Daoy (cell line): ENCODE data around the gene ZNF189. TPM values are rescaled to one million over a fixed set of nuclear protein-coding genes. Genes with fewer than 3 reads are reported as not detected.

Source experiments
- DNase-seq: peaks from one replicate; pipeline ENCODE4 v3.0.0-alpha.2; 2015; ENCODE audit warnings: low read depth
- total RNA-seq: library from RNA; depleted of rRNA; stranded (reverse); fragments of >200 nt; shearing (Covaris generic); gene quantifications from 2 replicates; pipeline ENCODE4 v1.2.3, GENCODE V29; 2014

Gene ZNF189
- total RNA-seq, 1 experiment from 2014 or later, result 11.7 TPM

DNA sequence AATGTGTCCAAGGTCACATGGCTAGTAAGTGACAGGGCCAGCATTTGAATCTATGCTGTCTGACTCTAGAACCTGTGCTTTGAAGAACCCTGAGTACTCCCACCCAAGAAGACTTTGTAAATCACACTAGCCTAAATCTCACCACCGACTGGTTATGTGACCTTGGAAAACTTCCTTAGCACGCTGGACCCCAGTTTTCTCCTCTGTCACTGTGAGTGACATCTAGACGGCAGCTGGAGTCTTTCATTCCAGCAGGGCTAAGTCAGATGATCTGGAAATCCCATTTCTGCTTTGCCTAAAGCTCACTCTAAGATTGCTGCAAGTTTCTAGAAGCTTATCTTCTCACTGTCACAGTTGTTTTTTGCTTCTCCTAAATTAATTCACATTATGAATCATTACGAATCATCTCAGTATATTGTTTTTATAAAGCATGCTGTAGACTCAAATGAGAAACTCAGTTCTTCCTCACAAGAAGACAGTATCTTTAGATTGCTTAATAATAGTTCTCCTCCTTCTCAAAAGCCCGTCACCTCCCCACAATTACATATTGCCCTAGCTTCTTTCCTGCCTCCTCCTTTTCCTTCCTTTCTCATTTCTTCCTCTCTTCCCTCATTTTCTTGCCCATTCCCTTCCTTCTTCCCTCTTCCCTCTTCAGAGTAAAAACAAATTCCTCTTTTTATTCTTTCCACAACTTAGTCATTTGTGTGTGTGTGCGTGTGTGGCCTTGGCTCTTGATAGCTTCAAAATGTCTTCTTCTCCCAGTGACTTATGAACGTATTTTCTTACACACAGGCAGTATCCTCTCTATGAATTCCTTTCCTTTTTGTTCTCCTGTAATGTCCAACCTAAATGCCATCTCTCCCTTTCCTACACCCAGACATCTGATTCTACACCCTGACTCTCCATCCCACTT lies 20.1 kb downstream of the ZNF189 start:
- DNase-seq, result no peak

DNA sequence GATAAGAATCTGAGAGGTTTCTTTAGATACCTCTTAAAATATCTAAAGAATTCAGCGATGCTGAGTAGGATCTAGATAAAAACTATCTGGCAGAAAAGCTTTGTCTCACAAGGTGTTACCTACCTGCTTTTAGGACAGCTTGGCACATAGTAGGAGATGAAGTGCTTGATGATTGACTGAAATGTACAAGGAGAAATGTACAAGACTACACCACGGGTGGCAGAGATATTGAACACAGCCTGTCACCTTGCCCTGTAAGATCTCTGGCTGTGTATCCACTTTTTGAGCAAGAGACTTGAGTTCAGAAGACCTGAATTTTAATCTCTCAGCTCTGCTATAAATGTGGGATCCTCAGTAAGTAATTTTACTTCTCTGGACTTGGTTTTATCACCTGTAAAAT lies 21.2 kb downstream of the ZNF189 start:
- no peak for DNase-seq

DNA sequence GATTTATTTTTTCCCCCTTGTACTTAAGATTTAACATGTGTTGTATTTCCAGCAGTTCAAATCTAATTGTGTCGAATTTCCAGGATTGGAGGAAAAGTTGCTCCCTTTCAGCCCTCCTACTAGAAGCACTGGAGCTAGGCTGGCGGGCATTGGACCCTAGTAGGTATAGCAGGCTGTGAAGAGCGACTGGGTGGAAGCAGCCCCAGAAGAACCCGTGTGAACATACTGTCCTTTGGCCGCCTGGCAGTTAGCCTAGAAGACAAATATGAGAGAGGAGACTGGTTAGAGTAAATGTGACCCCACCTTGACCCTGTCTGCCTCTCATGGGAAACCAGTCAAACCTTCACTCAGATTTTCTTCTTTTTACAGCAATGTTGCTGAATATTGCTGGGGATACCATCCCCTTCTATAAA lies 23.0 kb downstream of the ZNF189 start:
- no peak for DNase-seq

DNA sequence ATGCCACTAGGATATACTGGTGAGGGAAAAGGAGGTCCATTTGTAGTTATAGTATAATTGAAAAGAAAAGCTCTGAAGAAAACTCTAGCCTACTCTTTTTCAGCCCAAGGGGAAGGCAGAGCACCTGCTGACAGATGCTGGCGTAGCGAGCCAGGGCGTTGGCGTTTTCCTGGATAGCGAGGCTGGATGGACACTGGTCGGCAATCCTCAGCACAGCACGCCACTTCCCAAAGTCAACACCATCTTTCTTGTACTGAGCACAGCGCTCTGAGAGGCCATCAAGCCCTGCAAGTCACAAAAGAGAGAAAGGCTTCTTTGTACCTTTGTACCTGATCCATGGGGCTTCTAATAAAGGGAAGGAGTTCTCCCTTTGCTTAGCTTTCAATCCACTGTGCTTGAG lies 28.7 kb downstream of the ZNF189 start:
- DNase-seq, result no peak

DNA sequence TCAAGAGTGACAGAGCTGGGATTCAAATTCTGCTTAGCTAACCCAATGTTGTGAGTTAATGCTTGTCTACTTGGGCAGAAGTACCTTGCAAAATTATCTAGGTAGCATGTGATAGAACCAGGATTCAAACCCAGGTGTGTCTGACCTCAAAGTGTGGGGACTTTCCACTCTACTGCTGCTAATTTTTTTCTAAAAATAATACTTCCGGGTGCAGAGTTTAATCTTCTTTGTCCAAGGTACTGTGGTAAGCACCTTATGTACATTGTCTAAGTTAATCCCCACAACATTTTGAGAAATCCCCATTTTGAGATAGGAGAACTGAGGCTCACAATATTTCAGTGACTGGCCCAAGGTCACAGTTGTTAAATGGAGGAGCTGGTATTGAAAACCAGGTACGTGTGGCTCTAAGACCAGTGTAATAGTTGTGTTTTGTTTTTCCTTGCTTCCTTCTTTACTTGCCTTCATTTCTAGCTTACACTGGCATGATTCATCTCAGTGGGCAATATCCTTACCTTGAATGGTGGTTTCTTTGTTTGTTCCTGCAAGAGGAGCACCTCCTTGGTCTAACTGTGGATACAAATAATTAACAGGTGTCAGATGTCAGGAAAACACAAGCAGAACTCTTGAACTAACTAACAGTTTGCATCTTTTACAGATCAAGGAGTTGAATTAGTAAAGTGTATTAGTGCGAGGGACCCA lies 29.5 kb downstream of the ZNF189 start:
- no peak for DNase-seq

DNA sequence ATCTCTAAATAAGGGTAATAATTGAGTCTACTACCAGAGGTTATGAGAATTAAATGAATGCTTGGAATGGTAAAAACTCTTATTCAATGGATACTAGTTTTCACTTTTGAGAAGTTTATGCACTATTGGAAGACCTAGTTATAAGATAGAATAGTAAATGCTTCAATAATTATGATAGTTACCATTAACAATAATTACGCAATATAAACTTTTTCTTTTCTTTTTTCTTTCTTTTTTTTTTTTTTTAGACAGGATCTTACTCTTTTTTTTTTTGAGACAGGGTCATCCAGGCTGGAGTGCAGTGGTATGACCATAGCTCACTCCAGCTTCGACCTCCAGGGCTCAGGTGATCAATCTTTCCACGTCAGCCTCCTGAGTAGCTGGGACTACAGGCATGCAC lies 30.3 kb downstream of the ZNF189 start:
- no peak for DNase-seq

DNA sequence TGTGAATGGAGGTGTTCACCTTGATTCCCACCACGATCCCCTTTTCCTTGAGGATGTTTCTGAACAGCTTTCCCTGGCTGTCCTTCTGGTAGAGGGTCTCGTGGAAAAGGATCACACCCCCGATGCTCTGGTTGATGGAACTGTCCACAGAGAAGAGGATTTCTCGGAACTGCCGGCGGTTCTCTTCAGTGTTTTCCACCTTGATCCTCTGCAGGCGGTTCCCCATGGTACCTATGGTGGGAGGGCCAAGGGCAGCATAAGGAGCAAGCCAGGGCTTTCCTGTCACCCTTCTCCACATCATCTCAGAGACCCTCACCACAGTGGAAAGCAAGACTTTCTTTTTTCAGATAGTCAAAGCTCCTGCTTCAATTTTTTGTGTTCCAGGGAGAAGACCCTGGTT lies 31.1 kb downstream of the ZNF189 start:
- no peak for DNase-seq

DNA sequence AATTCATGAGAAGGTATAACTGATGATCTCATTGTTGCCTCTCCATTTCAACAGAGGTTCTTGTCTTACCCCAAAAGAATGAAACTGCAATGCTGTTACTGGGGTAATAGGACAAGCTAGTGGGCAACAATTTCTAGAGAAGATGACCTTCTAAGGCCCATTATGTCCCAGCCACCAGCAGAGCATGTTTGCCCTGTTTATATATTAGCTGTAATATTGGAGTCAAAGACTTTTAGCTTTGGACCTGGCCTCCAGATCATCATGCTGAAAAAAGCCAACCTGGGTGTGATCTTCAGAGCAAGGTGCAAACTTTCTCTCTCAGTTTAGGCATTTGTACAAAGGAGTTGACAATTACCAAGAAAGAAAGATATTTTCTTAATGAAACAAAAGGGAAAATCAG lies 33.5 kb downstream of the ZNF189 start:
- no peak for DNase-seq

DNA sequence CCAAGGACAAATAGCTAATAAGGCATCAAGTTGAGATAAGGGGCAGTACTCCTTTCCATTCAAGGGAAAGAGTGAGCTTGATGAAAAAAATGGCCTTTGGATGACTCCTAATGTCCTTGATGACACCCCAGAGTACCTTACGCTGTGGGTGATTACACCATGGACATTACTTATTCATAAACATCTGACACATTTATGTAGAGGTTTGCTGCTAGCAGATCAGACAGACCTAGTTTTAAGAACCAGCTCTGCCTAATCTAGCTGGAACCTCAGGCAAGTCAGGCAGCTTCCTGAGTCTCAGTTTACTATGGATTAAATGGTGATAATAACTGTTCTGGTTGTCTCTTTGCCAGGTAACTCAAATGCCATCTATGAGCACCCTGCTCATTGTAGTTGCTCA lies 34.1 kb downstream of the ZNF189 start:
- no peak for DNase-seq

DNA sequence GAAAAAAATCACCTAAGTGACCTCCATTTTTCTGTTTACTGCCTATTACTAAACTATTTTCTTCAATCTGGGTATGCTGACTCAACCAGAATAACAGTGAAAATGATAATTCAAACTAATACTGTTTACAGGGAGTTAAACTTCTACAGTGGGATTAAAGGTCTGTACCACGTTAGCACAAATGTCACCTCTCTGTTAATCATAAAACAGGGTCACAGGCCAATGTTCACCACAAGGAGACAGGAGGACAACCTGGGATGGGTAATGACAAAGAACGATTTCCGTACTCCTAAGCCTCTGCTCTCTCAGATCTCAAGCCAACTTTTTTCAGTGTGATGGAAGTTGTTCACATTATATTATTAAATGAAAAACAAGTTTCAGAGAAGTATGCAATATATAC lies 34.6 kb downstream of the ZNF189 start:
- DNase-seq, result no peak

DNA sequence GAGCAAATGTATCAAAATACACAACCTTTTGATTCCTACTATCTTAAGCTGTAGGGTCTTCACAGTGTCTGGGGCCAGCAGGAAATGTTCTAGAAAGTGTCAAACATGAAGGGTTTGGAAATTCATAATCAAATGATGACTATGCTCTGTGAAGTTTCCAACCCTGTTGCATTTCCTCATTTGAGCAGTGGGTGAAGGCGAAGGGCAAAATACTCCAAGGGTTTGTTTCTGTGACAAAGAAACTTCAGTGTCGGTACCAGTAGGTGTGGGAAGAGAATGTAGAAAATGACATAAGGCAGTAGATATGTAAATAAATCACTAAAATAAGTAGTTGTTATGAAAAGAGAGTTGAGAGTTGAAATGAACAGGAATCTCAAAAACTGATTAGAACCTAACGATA lies 36.3 kb downstream of the ZNF189 start:
- DNase-seq, result no peak

DNA sequence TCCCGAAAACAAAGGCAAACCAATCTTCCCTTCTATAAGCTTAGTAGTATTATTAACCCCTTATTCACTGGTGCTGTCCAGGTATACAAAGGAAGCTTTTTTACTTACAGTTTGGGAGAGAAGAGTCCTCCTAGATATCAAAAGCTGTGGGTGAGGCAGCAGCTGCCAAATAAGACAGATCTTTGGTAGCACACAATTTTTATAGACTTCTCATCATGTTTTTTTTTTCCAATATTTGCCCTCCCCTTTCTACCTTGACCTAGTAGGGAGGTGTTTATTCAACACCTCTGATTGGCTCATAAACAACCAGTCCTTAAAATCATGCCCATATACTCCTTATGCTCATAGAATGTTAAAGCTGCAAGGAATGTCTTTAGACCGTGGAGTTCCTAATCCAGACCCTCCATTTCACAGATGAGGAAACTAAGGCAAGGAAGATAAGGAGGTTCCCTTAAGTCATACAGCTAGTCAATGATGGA lies 37.0 kb downstream of the ZNF189 start, which contains the start of gene ALDOB:
TSS of gene ALDOB (minus strand) at position 174 of the 479 bp plus-strand sequence. CDS start 4,887 bp downstream, outside the sequence.
- DNase-seq, result no peak

DNA sequence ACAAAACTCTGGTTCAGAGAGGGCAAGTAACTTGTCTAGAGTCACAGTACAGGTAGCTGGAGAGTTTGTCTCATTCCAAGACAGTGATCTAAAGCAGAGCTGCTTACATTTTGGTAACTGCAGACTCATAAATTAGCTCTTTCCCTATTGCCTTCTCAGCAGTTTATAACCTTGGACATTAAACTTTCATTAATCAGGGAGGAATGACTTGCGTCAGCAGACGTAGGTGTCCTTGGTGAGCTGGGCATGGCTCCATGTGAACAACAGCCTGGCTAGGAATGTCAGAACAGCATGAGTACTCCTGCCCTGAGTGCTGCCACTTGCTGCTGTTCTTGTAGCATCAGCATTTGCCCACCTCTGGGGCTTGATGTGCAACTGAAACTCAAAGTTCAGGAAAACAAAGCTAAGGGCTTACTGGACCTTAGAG lies 39.2 kb downstream of the ZNF189 start:
- no peak for DNase-seq

DNA sequence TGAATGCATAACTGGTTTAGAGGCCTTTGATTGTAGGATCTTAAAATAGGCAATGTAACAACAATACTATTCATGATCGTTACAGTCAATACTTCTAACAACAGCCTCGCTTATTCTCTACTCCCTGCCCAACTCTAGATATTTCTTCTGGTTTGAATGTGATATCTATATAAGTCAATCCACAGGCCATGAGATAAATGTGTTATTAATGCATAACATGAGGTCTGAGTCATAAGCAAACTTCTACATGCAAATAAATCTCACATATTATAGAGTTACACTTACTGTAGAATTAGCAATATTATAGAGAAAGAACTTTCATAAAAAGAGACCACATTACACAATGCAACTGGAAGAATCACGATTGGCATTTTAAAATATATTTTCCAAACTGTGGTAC lies 39.9 kb downstream of the ZNF189 start:
- no peak for DNase-seq

DNA sequence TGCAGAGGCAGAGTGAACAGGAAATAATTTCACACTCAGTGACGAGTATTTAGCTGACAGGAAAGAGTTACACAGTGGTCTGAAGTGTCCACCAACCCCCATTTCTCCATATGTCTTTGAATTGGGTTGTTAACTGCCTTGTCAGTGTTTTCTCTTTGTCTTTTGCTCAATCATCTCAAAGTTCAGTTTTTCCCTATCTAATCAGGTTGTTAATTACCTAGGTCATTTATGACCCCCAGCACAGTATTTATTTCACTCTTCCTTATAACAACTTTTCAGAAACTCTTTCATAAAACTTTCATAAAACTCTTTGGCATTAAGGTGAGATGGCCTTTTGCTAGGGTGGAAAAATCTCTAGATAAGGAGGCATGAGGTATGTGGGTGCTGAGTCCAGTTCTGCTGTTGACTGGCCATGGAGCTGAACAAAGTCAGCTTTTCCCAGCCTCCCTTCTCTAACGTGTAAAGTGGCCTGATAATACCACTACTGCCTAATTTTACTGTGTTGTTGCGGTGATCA lies 42.1 kb downstream of the ZNF189 start:
- DNase-seq, result no peak

DNA sequence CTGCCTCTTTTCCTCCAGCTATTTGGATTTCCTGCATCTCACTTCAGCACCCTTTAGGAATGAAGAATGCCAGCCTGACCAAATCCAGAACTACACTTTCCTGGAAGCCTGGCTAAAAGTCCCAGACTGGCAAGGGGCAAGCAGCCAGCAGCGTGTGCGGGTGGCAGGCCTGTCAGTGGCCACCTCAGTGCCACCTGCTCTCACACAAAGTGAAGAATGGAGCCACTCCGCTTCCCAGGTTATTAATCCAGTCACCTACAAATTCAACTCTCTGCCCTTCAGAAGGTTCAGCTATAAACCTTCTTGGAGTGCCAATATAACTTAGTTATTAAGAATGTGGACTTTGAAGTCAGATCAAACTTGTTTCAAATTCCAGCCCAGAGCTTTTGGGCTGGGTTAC lies 43.7 kb downstream of the ZNF189 start:
- no peak for DNase-seq

DNA sequence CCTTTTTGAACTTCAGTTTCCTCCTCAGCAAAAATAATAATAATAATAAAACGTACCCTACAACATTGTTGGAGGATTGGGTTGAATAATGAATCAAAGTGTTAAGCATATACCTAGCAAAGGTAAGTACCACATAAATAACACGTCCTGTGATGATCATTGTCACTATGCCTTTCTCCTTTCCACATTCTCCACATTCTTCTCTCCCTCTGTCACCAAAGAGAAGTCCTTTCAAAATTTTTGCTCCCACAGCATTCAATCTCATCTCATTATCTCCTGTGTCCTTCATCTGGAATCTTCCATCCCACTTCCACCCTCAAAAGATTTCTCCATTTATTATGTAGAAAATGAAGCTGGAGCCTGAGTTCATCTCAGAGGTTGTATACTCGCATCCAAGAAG lies 44.1 kb downstream of the ZNF189 start:
- DNase-seq, result no peak

DNA sequence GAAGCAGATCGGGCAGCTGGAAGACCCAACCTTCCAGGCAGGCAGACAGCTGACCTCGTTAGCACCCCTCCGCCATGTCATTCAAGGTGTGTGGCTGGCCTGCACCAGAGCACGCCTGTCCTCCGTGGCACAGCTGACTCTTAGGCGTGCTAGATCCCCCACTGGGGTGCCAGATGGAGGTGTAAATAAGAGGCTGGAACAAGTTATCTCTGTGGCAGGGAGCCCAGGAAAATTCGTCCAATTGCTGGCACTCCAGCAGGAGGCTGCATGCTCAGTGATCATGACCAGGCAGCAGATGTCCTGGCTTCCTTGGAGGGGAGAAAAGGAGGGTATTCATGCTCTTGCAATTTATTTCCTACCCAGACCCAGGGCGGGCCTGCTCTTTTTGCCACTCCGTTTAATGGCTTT lies 44.7 kb downstream of the ZNF189 start:
- no peak for DNase-seq

DNA sequence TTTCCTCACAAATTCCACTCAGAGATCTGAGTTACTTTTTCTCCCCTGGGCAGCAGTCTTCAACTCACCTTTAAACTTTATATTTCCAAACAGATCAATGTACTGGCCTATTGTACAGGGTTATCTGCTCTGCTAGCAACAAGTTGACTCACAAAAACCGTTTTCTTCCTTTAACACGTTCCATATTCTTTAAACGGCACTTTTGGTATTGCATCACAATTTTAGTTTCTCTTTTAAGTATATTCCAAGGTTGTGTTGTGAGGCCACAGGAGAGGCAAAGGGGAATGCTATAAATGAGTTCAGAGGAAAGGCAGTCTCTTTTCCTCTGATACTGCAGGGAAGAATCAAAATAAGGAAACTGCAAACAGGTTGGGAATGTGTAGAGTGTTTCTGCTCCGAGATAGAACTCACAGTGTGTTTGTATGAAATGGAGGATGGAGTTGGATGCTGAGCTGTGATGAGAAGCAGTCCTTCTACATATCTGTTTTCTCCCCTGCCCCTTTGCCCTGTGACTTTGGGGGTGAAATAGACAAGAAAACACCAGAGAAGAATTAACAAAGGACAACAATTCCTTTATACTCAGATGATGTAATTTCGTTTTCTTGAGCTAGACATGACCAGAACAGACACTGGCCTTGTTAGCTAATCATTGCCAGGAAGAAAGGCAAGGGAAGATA lies 46.8 kb downstream of the ZNF189 start:
- DNase-seq, result no peak

DNA sequence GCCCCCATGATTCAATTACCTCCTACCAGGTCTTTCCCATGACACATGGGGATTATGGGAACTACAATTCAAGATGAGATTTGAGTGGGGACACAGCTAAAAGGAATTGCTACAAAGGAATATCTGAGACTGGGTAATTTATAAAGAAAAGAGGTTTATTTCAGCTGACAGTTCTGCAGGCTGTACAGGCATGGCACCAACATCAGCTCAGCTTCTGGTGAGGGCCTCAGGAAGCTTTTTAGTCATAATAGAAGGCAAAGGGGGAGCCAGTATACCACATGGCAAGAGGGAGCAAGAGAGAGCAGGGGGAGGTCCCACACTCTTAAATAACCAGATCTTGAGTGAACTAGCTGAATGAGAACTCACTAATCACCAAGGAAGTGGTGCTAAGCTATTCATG lies 48.1 kb downstream of the ZNF189 start:
- DNase-seq, result no peak

DNA sequence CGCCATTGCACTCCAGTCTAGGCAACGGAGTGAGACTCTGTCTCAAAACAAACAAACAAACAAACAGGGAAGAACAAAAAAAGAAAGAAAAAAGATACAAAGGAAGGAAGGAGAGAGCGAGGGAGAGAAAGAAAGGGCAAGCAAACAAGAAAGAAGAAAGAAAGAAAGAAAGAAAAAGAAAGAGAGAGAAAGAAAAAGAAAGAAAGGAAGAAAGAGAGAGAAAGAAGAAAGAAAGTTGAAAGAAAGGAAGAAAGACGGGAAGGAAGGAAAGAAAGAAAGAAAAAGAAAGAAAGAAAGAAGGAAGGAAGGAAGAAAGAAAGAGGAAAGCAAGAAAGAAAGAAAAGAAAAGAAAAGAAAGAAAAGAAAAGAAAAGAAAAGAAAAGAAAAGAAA lies 50.0 kb downstream of the ZNF189 start:
- no peak for DNase-seq

DNA sequence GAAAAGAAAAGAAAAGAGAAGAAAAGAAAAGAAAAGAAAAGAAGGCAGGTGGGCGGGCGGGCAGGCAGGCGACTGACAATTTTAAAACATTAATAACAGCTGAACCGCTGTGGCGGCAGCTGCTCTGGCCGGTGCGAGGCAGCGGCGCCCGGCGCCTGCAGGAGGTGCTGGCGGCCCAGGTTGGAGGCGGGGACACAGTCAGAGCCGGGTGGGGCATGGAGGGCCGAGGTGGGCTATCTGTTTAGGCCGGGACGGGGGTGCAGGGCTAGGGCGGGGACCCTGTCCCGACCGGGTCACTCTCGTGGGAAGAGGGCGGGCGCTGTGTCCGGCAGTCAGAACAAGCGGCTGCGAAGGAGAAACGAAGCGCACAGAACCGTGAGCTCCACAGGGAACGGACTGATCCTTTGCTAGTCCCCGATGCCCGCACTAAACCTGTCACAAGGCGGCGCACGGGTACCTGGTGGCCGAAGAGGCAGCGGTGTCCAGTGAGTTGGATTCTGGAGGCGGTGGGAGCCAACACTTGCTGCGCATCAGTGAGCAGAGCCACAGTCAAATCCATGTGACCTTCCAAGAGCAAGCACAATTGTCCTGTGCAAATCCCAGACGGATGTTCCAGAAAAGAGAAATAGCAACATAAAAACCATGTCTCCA lies 50.5 kb downstream of the ZNF189 start:
- DNase-seq, result peak; percentile 89
